ENCODE results near the gene GCSAML. TPM values are rescaled to one million over a fixed set of nuclear protein-coding genes. Genes with fewer than 3 reads are reported as not detected.

The GCSAML gene
- total and polyA plus RNA-seq, 4 donors: 0.03 to 1.8 TPM; not detected in 2

DNA sequence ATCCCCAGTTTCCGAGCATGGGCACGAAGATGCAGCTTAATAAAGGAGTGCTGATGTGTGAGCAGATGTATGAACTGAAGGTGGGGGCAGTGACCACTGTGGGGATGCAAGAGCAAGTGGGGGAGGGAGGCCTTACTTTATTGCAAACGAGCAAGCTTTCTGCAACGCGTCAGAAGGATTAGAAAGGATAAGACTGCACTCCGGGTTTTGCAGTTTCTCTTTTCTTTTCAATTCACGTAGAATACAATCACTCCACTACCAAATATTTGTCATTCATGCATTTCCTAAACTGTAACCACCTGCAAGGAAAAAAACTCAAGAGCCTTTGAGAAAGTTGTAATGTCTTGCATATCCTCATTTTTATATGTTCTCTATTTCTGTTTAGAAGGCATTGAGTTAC is 8.4 kb upstream of the GCSAML start:
- 57% methylated on average over 7 of the region's 7 CpGs for WGBS
- DNase-seq (ENCODE audit: low spot score): no peak
- H3K9me3 ChIP-seq (ENCODE audit: control insufficient read depth in 4 of 4, low read length in 3 of 4): peaks cover 0 to 3% (median 0%) of the 10 kb centered on the region in 4 donors
- TF ChIP-seq YY1 (IDR thresholded peaks at IDR 0.05): no peak
- TF ChIP-seq, protein P1, sequence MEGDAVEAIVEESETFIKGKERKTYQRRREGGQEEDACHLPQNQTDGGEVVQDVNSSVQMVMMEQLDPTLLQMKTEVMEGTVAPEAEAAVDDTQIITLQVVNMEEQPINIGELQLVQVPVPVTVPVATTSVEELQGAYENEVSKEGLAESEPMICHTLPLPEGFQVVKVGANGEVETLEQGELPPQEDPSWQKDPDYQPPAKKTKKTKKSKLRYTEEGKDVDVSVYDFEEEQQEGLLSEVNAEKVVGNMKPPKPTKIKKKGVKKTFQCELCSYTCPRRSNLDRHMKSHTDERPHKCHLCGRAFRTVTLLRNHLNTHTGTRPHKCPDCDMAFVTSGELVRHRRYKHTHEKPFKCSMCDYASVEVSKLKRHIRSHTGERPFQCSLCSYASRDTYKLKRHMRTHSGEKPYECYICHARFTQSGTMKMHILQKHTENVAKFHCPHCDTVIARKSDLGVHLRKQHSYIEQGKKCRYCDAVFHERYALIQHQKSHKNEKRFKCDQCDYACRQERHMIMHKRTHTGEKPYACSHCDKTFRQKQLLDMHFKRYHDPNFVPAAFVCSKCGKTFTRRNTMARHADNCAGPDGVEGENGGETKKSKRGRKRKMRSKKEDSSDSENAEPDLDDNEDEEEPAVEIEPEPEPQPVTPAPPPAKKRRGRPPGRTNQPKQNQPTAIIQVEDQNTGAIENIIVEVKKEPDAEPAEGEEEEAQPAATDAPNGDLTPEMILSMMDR (IDR thresholded peaks at IDR 0.05; ENCODE audit: low read depth, low read length, missing input control): no peak
- TF ChIP-seq GABPA (IDR thresholded peaks at IDR 0.05 in 1 of 2, conservative IDR thresholded peaks at IDR 0.05 in 1 of 2): no peak
- TF ChIP-seq, protein P2, sequence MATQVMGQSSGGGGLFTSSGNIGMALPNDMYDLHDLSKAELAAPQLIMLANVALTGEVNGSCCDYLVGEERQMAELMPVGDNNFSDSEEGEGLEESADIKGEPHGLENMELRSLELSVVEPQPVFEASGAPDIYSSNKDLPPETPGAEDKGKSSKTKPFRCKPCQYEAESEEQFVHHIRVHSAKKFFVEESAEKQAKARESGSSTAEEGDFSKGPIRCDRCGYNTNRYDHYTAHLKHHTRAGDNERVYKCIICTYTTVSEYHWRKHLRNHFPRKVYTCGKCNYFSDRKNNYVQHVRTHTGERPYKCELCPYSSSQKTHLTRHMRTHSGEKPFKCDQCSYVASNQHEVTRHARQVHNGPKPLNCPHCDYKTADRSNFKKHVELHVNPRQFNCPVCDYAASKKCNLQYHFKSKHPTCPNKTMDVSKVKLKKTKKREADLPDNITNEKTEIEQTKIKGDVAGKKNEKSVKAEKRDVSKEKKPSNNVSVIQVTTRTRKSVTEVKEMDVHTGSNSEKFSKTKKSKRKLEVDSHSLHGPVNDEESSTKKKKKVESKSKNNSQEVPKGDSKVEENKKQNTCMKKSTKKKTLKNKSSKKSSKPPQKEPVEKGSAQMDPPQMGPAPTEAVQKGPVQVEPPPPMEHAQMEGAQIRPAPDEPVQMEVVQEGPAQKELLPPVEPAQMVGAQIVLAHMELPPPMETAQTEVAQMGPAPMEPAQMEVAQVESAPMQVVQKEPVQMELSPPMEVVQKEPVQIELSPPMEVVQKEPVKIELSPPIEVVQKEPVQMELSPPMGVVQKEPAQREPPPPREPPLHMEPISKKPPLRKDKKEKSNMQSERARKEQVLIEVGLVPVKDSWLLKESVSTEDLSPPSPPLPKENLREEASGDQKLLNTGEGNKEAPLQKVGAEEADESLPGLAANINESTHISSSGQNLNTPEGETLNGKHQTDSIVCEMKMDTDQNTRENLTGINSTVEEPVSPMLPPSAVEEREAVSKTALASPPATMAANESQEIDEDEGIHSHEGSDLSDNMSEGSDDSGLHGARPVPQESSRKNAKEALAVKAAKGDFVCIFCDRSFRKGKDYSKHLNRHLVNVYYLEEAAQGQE (IDR thresholded peaks at IDR 0.05): no peak
- TF ChIP-seq NR2F2 (IDR thresholded peaks at IDR 0.05): no peak
- no peak for TF ChIP-seq FOXA2 (IDR thresholded peaks at IDR 0.05)
- no peak for TF ChIP-seq RAD21 (IDR thresholded peaks at IDR 0.05)
- TF ChIP-seq, protein P3, sequence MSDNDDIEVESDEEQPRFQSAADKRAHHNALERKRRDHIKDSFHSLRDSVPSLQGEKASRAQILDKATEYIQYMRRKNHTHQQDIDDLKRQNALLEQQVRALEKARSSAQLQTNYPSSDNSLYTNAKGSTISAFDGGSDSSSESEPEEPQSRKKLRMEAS (IDR thresholded peaks at IDR 0.05): no peak
- no peak for TF ChIP-seq HNF4A (conservative IDR thresholded peaks at IDR 0.05)
- TF ChIP-seq, protein P4, sequence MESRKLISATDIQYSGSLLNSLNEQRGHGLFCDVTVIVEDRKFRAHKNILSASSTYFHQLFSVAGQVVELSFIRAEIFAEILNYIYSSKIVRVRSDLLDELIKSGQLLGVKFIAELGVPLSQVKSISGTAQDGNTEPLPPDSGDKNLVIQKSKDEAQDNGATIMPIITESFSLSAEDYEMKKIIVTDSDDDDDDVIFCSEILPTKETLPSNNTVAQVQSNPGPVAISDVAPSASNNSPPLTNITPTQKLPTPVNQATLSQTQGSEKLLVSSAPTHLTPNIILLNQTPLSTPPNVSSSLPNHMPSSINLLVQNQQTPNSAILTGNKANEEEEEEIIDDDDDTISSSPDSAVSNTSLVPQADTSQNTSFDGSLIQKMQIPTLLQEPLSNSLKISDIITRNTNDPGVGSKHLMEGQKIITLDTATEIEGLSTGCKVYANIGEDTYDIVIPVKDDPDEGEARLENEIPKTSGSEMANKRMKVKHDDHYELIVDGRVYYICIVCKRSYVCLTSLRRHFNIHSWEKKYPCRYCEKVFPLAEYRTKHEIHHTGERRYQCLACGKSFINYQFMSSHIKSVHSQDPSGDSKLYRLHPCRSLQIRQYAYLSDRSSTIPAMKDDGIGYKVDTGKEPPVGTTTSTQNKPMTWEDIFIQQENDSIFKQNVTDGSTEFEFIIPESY (IDR thresholded peaks at IDR 0.05): no peak
- no peak for TF ChIP-seq HNF4G (IDR thresholded peaks at IDR 0.05)
- no peak for TF ChIP-seq EGR1 (IDR thresholded peaks at IDR 0.05; ENCODE audit: low read depth in 2 of 2)
- TF ChIP-seq RXRA (IDR thresholded peaks at IDR 0.05): no peak
- no peak for TF ChIP-seq JUND (IDR thresholded peaks at IDR 0.05)
- no peak for TF ChIP-seq TAF1 (conservative IDR thresholded peaks at IDR 0.05)
- TF ChIP-seq SP1 (IDR thresholded peaks at IDR 0.05): no peak
- no peak overlapping the region for H3K27ac ChIP-seq (ENCODE audit: low read depth in 1 of 2, low read length in 2 of 2)
- H3K9ac ChIP-seq (ENCODE audit: low read depth in 1 of 2, low read length in 2 of 2): no peak overlapping the region
- H3K4me3 ChIP-seq (ENCODE audit: low read depth in 1 of 3, low read length in 3 of 3): no peak overlapping the region
- no peaks in the 10 kb centered on the region for H3K36me3 ChIP-seq (ENCODE audit: control insufficient read depth in 4 of 4, insufficient read depth in 3 of 4, low read depth in 1 of 4, low read length in 3 of 4)
- no peaks in the 10 kb centered on the region for H3K27me3 ChIP-seq (ENCODE audit: control insufficient read depth in 4 of 4, insufficient read depth in 4 of 4, low read length in 3 of 4)
- H3K4me1 ChIP-seq (ENCODE audit: control insufficient read depth in 4 of 4, insufficient read depth in 4 of 4, low read length in 3 of 4): no peaks in the 10 kb centered on the region

DNA sequence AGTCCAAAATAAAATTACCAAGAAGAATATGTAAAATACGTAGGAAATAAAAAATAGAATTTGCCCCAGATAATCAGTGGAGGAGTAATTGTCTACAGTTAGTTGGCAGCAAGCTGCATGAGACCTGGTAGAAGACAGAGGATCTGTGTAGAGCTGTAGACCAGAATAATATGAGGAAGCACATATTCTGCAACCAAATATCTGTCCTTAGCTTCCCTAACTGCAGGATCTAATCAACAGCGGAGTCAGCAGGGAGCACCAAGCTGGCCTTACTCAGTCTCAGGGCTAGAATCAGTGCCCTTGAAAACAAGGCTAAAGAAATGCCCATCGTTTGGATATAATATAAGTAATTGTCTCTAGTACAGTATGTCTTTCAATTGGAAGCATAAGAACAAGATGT is 6.1 kb upstream of the GCSAML start:
- WGBS: 38% methylated on average over 3 of the region's 3 CpGs
- Histone ChIP-seq H3K36me3 (ENCODE audit: control insufficient read depth in 4 of 4, insufficient read depth in 3 of 4, low read depth in 1 of 4, low read length in 3 of 4) (no peaks in the 10 kb centered on the region), H3K27me3 (ENCODE audit: control insufficient read depth in 4 of 4, insufficient read depth in 4 of 4, low read length in 3 of 4) (peaks cover 0 to 2% (median 0%) of the 10 kb centered on the region in 4 donors), H3K9ac (ENCODE audit: low read depth in 1 of 2, low read length in 2 of 2) (no peak overlapping the region), H3K4me1 (ENCODE audit: control insufficient read depth in 4 of 4, insufficient read depth in 4 of 4, low read length in 3 of 4) (no peaks in the 10 kb centered on the region), H3K4me3 (ENCODE audit: low read depth in 1 of 3, low read length in 3 of 3) (no peak overlapping the region), H3K27ac (ENCODE audit: low read depth in 1 of 2, low read length in 2 of 2) (no peak overlapping the region), H3K9me3 (ENCODE audit: control insufficient read depth in 4 of 4, low read length in 3 of 4) (peaks cover 0 to 3% (median 0%) of the 10 kb centered on the region in 4 donors)
- DNase-seq (ENCODE audit: low spot score): no peak
- TF ChIP-seq, protein P2 (IDR thresholded peaks at IDR 0.05): no peak
